HG03196 (cell line): Measurements from ENCODE around the gene SYNCRIP.
"Not testable (repeated sequence)": the region's sequence is repeated elsewhere in the genome, so short reads cannot be mapped to it uniquely, and the experiment has no call there.

Experiments
- ATAC-seq: cut with Tn5 transposase; IDR thresholded peaks from one replicate; pipeline ENCODE4 v1.9.1; 2021; ENCODE audit not compliant: unreplicated experiment

Gene SYNCRIP

GRCh38 chr6:85670573-85670972 is 27.9 kb upstream of the SYNCRIP start:
- no peak for ATAC-seq

- peak; percentile 95 for ATAC-seq
Measured at GRCh38 chr6:85669735-85670194, 27.1 kb upstream of the SYNCRIP start.

GRCh38 chr6:85662251-85662650 is 19.6 kb upstream of the SYNCRIP start:
- no peak for ATAC-seq

- ATAC-seq, result no peak
Measured at GRCh38 chr6:85660181-85660611, 17.5 kb upstream of the SYNCRIP start.

GRCh38 chr6:85650606-85651005 is 7.9 kb upstream of the SYNCRIP start:
- ATAC-seq, result no peak

GRCh38 chr6:85644279-85644762 is 1.6 kb upstream of the SYNCRIP start:
- ATAC-seq, result no peak

GRCh38 chr6:85643537-85644278 is 1.0 kb upstream of the SYNCRIP start:
- ATAC-seq, result peak; percentile 46

GRCh38 chr6:85641897-85642773 is 551 bp downstream of the SYNCRIP start:
- ATAC-seq, result no peak

GRCh38 chr6:85641522-85641896 is 1.2 kb downstream of the SYNCRIP start:
- no peak for ATAC-seq

GRCh38 chr6:85640821-85641220 is 1.9 kb downstream of the SYNCRIP start:
- no peak for ATAC-seq

GRCh38 chr6:85637579-85637978 is 5.1 kb downstream of the SYNCRIP start:
- no peak for ATAC-seq

- no peak for ATAC-seq
Measured at GRCh38 chr6:85632164-85632942, 10.3 kb downstream of the SYNCRIP start.

- ATAC-seq, result not testable (repeated sequence)
Measured at GRCh38 chr6:85631117-85631516, 11.6 kb downstream of the SYNCRIP start.

- ATAC-seq, result no peak
Measured at GRCh38 chr6:85628353-85628752, 14.3 kb downstream of the SYNCRIP start.

GRCh38 chr6:85620308-85620707 is 22.4 kb downstream of the SYNCRIP start:
- ATAC-seq, result no peak

- no peak for ATAC-seq
Measured at GRCh38 chr6:85614780-85615179, 27.9 kb downstream of the SYNCRIP start.

GRCh38 chr6:85612690-85613474 is 29.8 kb downstream of the SYNCRIP start:
- ATAC-seq, result no peak

- no peak for ATAC-seq
Measured at GRCh38 chr6:85610182-85610895, 32.3 kb downstream of the SYNCRIP start.

GRCh38 chr6:85602100-85602499 is 40.6 kb downstream of the SYNCRIP start:
- ATAC-seq, result no peak
